HG02678 (cell line): ENCODE measurements around the gene TRAK2.
"Not testable (repeated sequence)": the region's sequence is repeated elsewhere in the genome, so short reads cannot be mapped to it uniquely, and the experiment has no call there.

ENCODE experiments used
- ATAC-seq: cut with Tn5 transposase; IDR thresholded peaks from one replicate; pipeline ENCODE4 v1.9.1; 2021; ENCODE audit warnings: mild to moderate bottlenecking, moderate library complexity; ENCODE audit not compliant: unreplicated experiment

The TRAK2 gene

GRCh38 chr2:201415149-201415548, 36.1 kb downstream of the TRAK2 start:
- no peak for ATAC-seq

GRCh38 chr2:201414099-201415023, 36.9 kb downstream of the TRAK2 start:
- ATAC-seq, result peak; percentile 75

- no peak for ATAC-seq
These were observed 37.7 kb downstream of the TRAK2 start for GRCh38 chr2:201413552-201413951.

DNA sequence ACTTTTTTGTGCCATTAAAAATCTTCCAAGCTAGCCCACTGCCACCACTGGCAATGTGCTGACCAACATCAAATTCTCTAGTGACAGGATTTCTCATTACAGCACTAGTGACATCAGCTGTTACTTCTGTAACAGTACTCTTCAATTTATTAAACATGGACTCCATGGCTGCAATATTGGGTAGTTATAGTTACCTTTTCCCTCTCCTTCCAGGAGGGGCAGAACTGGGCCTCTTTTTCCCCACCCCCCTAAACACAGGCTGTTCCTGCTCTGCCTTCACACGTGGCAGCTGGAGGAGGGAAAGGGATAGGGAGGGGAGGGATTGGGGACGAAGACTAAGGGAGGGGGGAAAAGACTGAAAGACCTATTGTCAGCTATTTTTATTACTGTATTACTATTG, 38.1 kb downstream of the TRAK2 start:
- no peak for ATAC-seq

DNA sequence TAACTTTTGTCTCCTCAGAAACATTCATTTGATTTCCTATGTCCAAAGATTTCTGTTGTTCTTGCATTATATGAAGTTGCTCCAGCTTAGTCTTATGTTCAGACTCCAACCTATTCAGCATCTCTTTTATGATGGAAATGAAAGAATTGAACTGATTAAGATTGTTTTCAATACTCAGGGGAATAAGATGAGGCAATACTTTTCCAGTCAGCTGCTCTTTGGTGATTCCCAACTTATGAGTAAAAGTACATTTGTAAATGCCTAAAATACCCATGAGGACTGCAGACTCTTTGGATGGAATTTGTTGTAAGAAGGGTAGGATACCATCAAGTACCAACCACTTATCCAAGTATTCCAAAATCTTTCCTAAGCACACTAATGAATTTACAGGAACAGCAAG, 39.8 kb downstream of the TRAK2 start:
- no peak for ATAC-seq

DNA sequence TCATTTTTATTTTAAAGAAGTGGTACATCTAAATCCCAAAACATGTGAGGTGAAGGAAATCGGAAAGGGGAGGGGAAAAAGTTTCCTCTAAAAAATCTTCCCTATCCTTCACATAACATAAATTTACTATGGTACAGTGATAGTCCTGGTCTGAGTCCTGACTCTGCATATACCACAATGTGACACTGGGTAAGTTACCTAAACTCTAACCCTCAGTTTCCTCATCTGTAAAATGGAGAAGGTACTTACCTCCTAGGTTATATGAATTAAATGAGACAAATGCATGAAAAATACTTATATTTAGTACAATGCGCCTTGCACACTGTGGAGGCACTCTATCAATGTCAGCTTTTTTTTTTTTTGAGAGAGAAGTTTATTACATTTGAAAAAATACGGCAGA, 42.3 kb downstream of the TRAK2 start:
- no peak for ATAC-seq

GRCh38 chr2:201407265-201407664, 44.0 kb downstream of the TRAK2 start:
- no peak for ATAC-seq

- no peak for ATAC-seq
These were observed 45.1 kb downstream of the TRAK2 start for GRCh38 chr2:201406077-201406662.

- no peak for ATAC-seq
These were observed 46.5 kb downstream of the TRAK2 start for GRCh38 chr2:201404699-201405280.

- no peak for ATAC-seq
These were observed 47.4 kb downstream of the TRAK2 start for GRCh38 chr2:201403880-201404279.

GRCh38 chr2:201402651-201403562, 48.4 kb downstream of the TRAK2 start:
- ATAC-seq, result no peak

DNA sequence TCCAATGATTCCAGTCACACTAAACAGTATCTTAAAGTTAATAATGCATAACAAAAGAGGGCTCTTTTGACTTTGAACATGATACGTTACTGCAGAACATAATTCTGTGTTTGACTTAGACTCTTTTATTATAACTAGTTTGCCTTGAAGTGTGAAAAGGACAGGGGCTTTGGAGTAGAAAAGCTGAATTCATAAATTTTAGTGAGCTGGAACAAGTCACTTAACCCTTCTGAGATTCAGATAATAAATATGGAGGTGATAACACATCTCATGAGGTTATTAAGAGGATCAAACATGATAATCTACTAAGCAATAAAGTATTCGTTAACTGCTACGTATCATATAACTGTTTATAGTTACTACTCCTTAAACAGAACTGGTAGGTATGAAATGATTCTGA, 49.4 kb downstream of the TRAK2 start:
- ATAC-seq, result no peak

GRCh38 chr2:201396595-201396994, 54.7 kb downstream of the TRAK2 start:
- no peak for ATAC-seq

- ATAC-seq, result no peak
These were observed 68.1 kb downstream of the TRAK2 start for GRCh38 chr2:201383136-201383535.

DNA sequence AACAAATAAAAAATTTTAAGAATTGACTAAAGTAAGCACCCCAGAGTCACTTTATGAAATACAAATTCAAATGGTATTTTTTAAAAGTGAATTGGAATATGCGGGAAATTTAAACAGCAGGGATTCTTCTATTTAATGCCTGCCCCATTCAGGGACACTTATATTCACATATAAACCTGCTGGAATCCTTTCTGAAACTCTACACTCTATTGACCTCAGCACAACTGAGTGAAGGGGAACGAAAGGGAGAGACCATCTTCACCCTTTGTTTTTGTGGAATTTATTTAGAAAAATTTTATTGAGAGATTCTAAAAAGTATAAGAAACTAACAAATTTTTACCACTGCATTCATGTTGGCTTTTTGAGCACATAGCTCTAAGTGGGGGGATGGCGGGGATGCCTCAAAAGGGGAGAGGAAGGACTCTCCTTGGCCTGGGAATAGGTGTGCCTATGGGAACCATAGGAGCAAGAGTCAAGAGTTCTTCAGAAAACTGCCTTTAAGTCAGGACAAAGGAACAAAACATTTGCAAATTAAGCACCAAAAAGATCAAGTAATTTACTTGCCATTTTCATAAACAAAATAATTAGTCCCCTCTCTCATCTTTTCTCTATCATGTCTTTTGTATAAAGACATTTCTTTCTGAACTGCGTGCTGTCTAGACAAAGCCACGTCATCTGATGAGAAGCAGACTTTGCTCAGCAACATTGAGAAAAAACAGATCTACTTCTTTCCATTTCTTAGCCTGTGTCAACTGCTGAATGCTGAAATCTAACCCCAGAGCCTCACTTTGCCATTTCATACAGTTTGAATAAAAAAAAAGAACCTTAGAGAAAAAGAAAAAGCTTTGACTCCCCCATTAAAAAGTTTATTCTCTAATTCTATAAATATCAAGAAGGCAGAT, 72.5 kb downstream of the TRAK2 start:
- no peak for ATAC-seq

GRCh38 chr2:201377218-201377617, 74.0 kb downstream of the TRAK2 start:
- no peak for ATAC-seq

GRCh38 chr2:201369775-201370174, 81.5 kb downstream of the TRAK2 start:
- no peak for ATAC-seq

DNA sequence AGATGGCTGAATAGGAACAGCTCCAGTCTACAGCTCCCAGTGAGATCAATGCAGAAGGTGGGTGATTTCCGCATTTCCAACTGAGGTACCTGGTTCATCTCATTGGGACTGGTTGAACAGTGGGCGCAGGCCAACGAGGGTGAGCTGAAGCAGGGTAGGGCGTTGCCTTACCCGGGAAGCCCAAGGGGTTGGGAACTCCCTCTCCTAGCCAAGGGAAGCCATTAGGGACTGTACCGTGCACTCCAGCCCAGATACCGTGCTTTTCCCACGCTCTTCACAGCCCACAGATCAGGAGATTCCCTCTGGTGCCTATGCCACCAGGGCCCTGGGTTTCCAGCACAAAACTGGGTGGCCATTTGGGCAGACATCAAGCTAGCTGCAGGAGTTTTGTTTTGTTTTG, 81.9 kb downstream of the TRAK2 start:
- ATAC-seq, result not testable (repeated sequence)

- ATAC-seq, result no peak
These were observed 85.1 kb downstream of the TRAK2 start for GRCh38 chr2:201366146-201366545.
